Measurements from ENCODE around the gene ITPR2. TPM values are rescaled to one million over a fixed set of nuclear protein-coding genes. Genes with fewer than 3 reads are reported as not detected.

Gene ITPR2
- total and polyA plus RNA-seq, 2 experiments from 2014 or later: 5.0 to 9.1 TPM

DNA sequence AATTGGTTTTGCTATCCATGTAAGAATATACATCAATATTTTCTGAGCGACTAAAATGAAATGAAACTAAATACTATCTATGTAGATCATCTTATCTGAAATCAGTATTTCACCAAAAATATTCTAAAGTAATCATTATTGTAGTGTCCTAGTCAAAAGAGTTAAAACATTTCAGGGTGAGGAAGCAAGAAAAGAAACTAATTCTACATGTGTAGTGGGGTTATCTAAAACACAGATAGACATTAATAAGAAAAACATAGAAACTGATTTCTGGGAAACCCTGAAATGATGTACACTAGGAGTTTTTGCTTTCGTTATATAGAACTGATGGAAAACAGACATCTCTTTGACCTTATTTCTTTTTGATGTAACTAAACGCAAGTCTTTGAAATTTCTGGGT, 379.7 kb downstream of the ITPR2 start:
- Histone ChIP-seq H3K9ac (no peak overlapping the region), H3K27ac (no peak overlapping the region), H4K20me1 (ENCODE audit: insufficient read depth) (no peaks in the 10 kb centered on the region), H3K4me3 (no peak overlapping the region), H3F3A (ENCODE audit: insufficient read depth) (no peaks in the 10 kb centered on the region), H2AFZ (no peak overlapping the region), H3K79me2 (ENCODE audit: insufficient read depth) (no peaks in the 10 kb centered on the region), H3K27me3 (replicated peaks; ENCODE audit: insufficient read depth) (no peaks in the 10 kb centered on the region), H3K36me3 (ENCODE audit: low read depth) (no peaks in the 10 kb centered on the region), H3K9me2 (ENCODE audit: insufficient read depth) (no peaks in the 10 kb centered on the region), H3K4me2 (ENCODE audit: unreplicated experiment) (no peak overlapping the region), H3K4me1 (ENCODE audit: insufficient read depth) (no peaks in the 10 kb centered on the region), H3K9me3 (ENCODE audit: low read depth) (no peaks in the 10 kb centered on the region)
- in situ Hi-C loops (cut with MboI): no loop called here
- DNase-seq: no peak
- TF ChIP-seq EZH2phosphoT487 (IDR thresholded peaks at IDR 0.05; ENCODE audit: insufficient read depth, low read depth) (no peak), EZH2 (IDR thresholded peaks at IDR 0.05; ENCODE audit: insufficient read depth, poor library complexity, severe bottlenecking) (no peak)
- 82 to 89% methylated on average over 3 of the region's 3 CpGs for WGBS, 2 experiments (ENCODE audit: low coverage in 1 of 2, low lambda C conversion rate in 2 of 2, missing lambda C conversion rate in 2 of 2)

- no peak for TF ChIP-seq EZH2phosphoT487 (IDR thresholded peaks at IDR 0.05; ENCODE audit: insufficient read depth, low read depth)
- TF ChIP-seq EZH2 (IDR thresholded peaks at IDR 0.05; ENCODE audit: insufficient read depth, poor library complexity, severe bottlenecking): no peak
- Histone ChIP-seq H2AFZ (no peak overlapping the region), H3K4me2 (ENCODE audit: unreplicated experiment) (no peak overlapping the region), H3K4me1 (ENCODE audit: insufficient read depth) (no peaks in the 10 kb centered on the region), H3K27ac (no peak overlapping the region), H3K27me3 (replicated peaks; ENCODE audit: insufficient read depth) (no peaks in the 10 kb centered on the region), H4K20me1 (ENCODE audit: insufficient read depth) (no peaks in the 10 kb centered on the region), H3K36me3 (ENCODE audit: low read depth) (no peaks in the 10 kb centered on the region), H3K9me2 (ENCODE audit: insufficient read depth) (no peaks in the 10 kb centered on the region), H3F3A (ENCODE audit: insufficient read depth) (no peaks in the 10 kb centered on the region), H3K9me3 (ENCODE audit: low read depth) (no peaks in the 10 kb centered on the region), H3K4me3 (no peak overlapping the region), H3K79me2 (ENCODE audit: insufficient read depth) (no peaks in the 10 kb centered on the region), H3K9ac (no peak overlapping the region)
- in situ Hi-C loops (cut with MboI): no loop called here
- no peak for DNase-seq
- WGBS, 2 experiments (ENCODE audit: low coverage in 1 of 2, low lambda C conversion rate in 2 of 2, missing lambda C conversion rate in 2 of 2): 84 to 88% methylated on average over 6 of the region's 6 CpGs
Observed at GRCh38 chr12:26452511-26452910, 380.5 kb downstream of the ITPR2 start.

DNA sequence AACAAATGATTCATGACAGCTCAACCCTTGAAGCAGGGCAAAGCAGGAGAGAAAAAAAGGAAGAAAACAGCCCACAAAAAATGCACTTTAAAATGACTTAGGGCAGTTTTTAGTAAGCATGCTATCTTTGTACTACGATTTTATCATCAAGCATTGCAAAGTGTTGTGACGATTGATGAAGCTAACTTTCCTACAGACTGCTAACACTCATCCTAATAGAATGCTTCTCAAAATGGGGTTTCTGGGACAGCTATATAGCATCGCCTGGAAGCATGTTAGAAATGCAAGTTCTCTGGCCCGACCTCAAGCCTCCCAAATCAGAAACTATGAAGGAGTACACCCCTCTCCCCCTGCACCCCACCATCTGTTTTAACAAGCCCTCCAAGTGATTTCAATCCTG, 381.2 kb downstream of the ITPR2 start:
- no peak overlapping the region for H2AFZ ChIP-seq
- no peaks in the 10 kb centered on the region for H3K79me2 ChIP-seq (ENCODE audit: insufficient read depth)
- H3F3A ChIP-seq (ENCODE audit: insufficient read depth): no peaks in the 10 kb centered on the region
- H3K9me2 ChIP-seq (ENCODE audit: insufficient read depth): no peaks in the 10 kb centered on the region
- H3K4me2 ChIP-seq (ENCODE audit: unreplicated experiment): no peak overlapping the region
- H3K27me3 ChIP-seq (replicated peaks; ENCODE audit: insufficient read depth): no peaks in the 10 kb centered on the region
- no peaks in the 10 kb centered on the region for H4K20me1 ChIP-seq (ENCODE audit: insufficient read depth)
- DNase-seq: no peak
- TF ChIP-seq EZH2phosphoT487 (IDR thresholded peaks at IDR 0.05; ENCODE audit: insufficient read depth, low read depth) (no peak), EZH2 (IDR thresholded peaks at IDR 0.05; ENCODE audit: insufficient read depth, poor library complexity, severe bottlenecking) (no peak)
- H3K36me3 ChIP-seq (ENCODE audit: low read depth): no peaks in the 10 kb centered on the region
- in situ Hi-C loops (cut with MboI): no loop called here
- no peak overlapping the region for H3K27ac ChIP-seq
- 83% methylated on average over 4 of the region's 4 CpGs for WGBS, 2 experiments (ENCODE audit: low coverage in 1 of 2, low lambda C conversion rate in 2 of 2, missing lambda C conversion rate in 2 of 2)
- no peak overlapping the region for H3K9ac ChIP-seq
- H3K4me3 ChIP-seq: no peak overlapping the region
- no peaks in the 10 kb centered on the region for H3K9me3 ChIP-seq (ENCODE audit: low read depth)
- no peaks in the 10 kb centered on the region for H3K4me1 ChIP-seq (ENCODE audit: insufficient read depth)

- TF ChIP-seq EZH2 (IDR thresholded peaks at IDR 0.05; ENCODE audit: insufficient read depth, poor library complexity, severe bottlenecking) (no peak), EZH2phosphoT487 (IDR thresholded peaks at IDR 0.05; ENCODE audit: insufficient read depth, low read depth) (no peak)
- H3K79me2 ChIP-seq (ENCODE audit: insufficient read depth): no peaks in the 10 kb centered on the region
- no peak overlapping the region for H3K4me3 ChIP-seq
- no peaks in the 10 kb centered on the region for H3K27me3 ChIP-seq (replicated peaks; ENCODE audit: insufficient read depth)
- no peaks in the 10 kb centered on the region for H3K36me3 ChIP-seq (ENCODE audit: low read depth)
- no peaks in the 10 kb centered on the region for H3F3A ChIP-seq (ENCODE audit: insufficient read depth)
- no peaks in the 10 kb centered on the region for H3K9me3 ChIP-seq (ENCODE audit: low read depth)
- H3K9me2 ChIP-seq (ENCODE audit: insufficient read depth): no peaks in the 10 kb centered on the region
- H4K20me1 ChIP-seq (ENCODE audit: insufficient read depth): no peaks in the 10 kb centered on the region
- no peak overlapping the region for H3K27ac ChIP-seq
- H3K4me2 ChIP-seq (ENCODE audit: unreplicated experiment): no peak overlapping the region
- H3K9ac ChIP-seq: no peak overlapping the region
- in situ Hi-C loops (cut with MboI): no loop called here
- no peaks in the 10 kb centered on the region for H3K4me1 ChIP-seq (ENCODE audit: insufficient read depth)
- no peak for DNase-seq
- no peak overlapping the region for H2AFZ ChIP-seq
- WGBS, 2 experiments (ENCODE audit: low coverage in 1 of 2, low lambda C conversion rate in 2 of 2, missing lambda C conversion rate in 2 of 2): 59 to 61% methylated on average over 2 of the region's 2 CpGs
Observed at GRCh38 chr12:26445909-26446308, 387.1 kb downstream of the ITPR2 start.

- no peaks in the 10 kb centered on the region for H3K36me3 ChIP-seq (ENCODE audit: low read depth)
- no peak overlapping the region for H2AFZ ChIP-seq
- no peak overlapping the region for H3K9ac ChIP-seq
- no peaks in the 10 kb centered on the region for H3F3A ChIP-seq (ENCODE audit: insufficient read depth)
- H3K4me2 ChIP-seq (ENCODE audit: unreplicated experiment): no peak overlapping the region
- no peak for DNase-seq
- H3K4me1 ChIP-seq (ENCODE audit: insufficient read depth): no peaks in the 10 kb centered on the region
- no peaks in the 10 kb centered on the region for H3K9me2 ChIP-seq (ENCODE audit: insufficient read depth)
- in situ Hi-C loops (cut with MboI): no loop called here
- no peaks in the 10 kb centered on the region for H3K79me2 ChIP-seq (ENCODE audit: insufficient read depth)
- H3K4me3 ChIP-seq: no peak overlapping the region
- no peaks in the 10 kb centered on the region for H3K9me3 ChIP-seq (ENCODE audit: low read depth)
- TF ChIP-seq EZH2 (IDR thresholded peaks at IDR 0.05; ENCODE audit: insufficient read depth, poor library complexity, severe bottlenecking) (no peak), EZH2phosphoT487 (IDR thresholded peaks at IDR 0.05; ENCODE audit: insufficient read depth, low read depth) (no peak)
- no peaks in the 10 kb centered on the region for H4K20me1 ChIP-seq (ENCODE audit: insufficient read depth)
- H3K27me3 ChIP-seq (replicated peaks; ENCODE audit: insufficient read depth): no peaks in the 10 kb centered on the region
- H3K27ac ChIP-seq: no peak overlapping the region
- 97 to 98% methylated on average over 2 of the region's 2 CpGs for WGBS, 2 experiments (ENCODE audit: low coverage in 1 of 2, low lambda C conversion rate in 2 of 2, missing lambda C conversion rate in 2 of 2)
Observed at GRCh38 chr12:26443309-26443708, 389.7 kb downstream of the ITPR2 start.
